HL-60 (cell line): ENCODE results near the gene STRN3.
"Not testable (repeated sequence)": the region's sequence is repeated elsewhere in the genome, so short reads cannot be mapped to it uniquely, and the experiment has no call there.

Source experiments
- DNase-seq, 2 experiments: peaks; one replicate each; pipeline ENCODE4 v3.0.0-alpha.2; 2010 to 2020; ENCODE audit warnings: low read depth in 1 of 2, low spot score in 1 of 2
- H3K27ac ChIP-seq: fragments of 250-450 bp; sonication (Bioruptor Pico); replicated peaks from 2 replicates; pipeline ENCODE4 v1.5.1; 2020; ENCODE audit warnings: mild to moderate bottlenecking, moderate library complexity
- H3K27me3 ChIP-seq: fragments of 250-450 bp; sonication (Bioruptor Pico); 2 replicates; pipeline ENCODE4 v1.5.1; 2021; ENCODE audit warnings: mild to moderate bottlenecking, moderate library complexity; ENCODE audit not compliant: insufficient read depth, poor library complexity, severe bottlenecking
- H3K4me3 ChIP-seq: replicated peaks from 2 replicates; pipeline ENCODE4 v1.5.1; 2011; ENCODE audit warnings: mild to moderate bottlenecking, control low read depth, low read length; ENCODE audit not compliant: insufficient read depth
- CTCF ChIP-seq: IDR thresholded peaks from one replicate; pipeline ENCODE4 v1.5.1; 2011; ENCODE audit warnings: low read length, control low read depth, inconsistent platforms; ENCODE audit not compliant: insufficient read depth
- GABPA ChIP-seq: IDR thresholded peaks from 2 replicates; pipeline ENCODE4 v1.6.1; 2012; ENCODE audit warnings: low read depth
- POLR2AphosphoS5 ChIP-seq: IDR thresholded peaks from 2 replicates; pipeline ENCODE4 v1.6.1; 2012; ENCODE audit warnings: low read depth
- SPI1 ChIP-seq: IDR thresholded peaks from 2 replicates; pipeline ENCODE4 v1.6.1; 2012; ENCODE audit warnings: low read depth, mild to moderate bottlenecking, borderline replicate concordance
- TF ChIP-seq, protein P1 (sequence below): IDR thresholded peaks from 2 replicates; pipeline ENCODE4 v1.6.1; 2012; ENCODE audit warnings: low read depth; ENCODE audit not compliant: insufficient replicate concordance

Gene STRN3

DNA sequence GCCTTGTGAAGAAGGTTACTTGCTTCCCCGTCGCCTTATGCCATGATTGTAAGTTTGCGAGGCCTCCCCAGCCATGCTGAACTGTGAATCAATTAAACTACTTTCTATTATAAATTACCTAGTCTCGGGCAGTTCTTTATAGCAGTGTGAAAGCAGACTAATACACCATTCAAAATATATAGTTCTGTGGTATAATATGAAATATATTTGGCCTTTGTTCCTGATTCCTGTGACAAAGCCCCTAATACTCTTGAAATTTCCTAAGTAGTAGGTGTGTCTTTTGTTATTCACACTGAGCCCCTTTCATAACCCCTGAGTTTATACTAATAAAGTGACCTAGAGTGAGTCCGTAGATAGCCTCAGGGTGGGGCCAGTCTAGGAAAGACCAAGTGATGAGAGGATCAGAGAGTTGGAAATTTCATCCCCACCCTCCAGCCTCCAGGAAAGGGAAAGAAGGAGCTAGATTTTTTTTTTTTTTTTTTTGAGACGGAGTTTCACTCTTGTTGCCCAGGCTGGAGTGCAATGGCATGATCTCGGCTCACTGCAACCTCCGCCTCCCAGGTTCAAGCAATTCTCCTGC is 19.4 kb upstream of the STRN3 start:
- DNase-seq: no peak
- Histone ChIP-seq H3K27me3 (no peaks in the 10 kb centered on the region), H3K4me3 (no peak overlapping the region), H3K27ac (no peak overlapping the region)
- TF ChIP-seq POLR2AphosphoS5 (no peak), CTCF (no peak), GABPA (no peak), SPI1 (no peak)
- TF ChIP-seq, protein P1, sequence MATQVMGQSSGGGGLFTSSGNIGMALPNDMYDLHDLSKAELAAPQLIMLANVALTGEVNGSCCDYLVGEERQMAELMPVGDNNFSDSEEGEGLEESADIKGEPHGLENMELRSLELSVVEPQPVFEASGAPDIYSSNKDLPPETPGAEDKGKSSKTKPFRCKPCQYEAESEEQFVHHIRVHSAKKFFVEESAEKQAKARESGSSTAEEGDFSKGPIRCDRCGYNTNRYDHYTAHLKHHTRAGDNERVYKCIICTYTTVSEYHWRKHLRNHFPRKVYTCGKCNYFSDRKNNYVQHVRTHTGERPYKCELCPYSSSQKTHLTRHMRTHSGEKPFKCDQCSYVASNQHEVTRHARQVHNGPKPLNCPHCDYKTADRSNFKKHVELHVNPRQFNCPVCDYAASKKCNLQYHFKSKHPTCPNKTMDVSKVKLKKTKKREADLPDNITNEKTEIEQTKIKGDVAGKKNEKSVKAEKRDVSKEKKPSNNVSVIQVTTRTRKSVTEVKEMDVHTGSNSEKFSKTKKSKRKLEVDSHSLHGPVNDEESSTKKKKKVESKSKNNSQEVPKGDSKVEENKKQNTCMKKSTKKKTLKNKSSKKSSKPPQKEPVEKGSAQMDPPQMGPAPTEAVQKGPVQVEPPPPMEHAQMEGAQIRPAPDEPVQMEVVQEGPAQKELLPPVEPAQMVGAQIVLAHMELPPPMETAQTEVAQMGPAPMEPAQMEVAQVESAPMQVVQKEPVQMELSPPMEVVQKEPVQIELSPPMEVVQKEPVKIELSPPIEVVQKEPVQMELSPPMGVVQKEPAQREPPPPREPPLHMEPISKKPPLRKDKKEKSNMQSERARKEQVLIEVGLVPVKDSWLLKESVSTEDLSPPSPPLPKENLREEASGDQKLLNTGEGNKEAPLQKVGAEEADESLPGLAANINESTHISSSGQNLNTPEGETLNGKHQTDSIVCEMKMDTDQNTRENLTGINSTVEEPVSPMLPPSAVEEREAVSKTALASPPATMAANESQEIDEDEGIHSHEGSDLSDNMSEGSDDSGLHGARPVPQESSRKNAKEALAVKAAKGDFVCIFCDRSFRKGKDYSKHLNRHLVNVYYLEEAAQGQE: no peak

GRCh38 chr14:31043379-31043778 is 17.2 kb upstream of the STRN3 start:
- Histone ChIP-seq H3K27ac (no peak overlapping the region), H3K27me3 (no peaks in the 10 kb centered on the region), H3K4me3 (no peak overlapping the region)
- DNase-seq: no peak
- no peak for TF ChIP-seq CTCF
- TF ChIP-seq SPI1: no peak
- TF ChIP-seq, protein P1: no peak
- TF ChIP-seq POLR2AphosphoS5: no peak
- no peak for TF ChIP-seq GABPA

- not testable (repeated sequence) for DNase-seq, H3K27ac ChIP-seq, H3K4me3 ChIP-seq, H3K27me3 ChIP-seq
Measured at GRCh38 chr14:31042893-31043292, 16.7 kb upstream of the STRN3 start.

GRCh38 chr14:31042300-31042699 is 16.1 kb upstream of the STRN3 start:
- no peaks in the 10 kb centered on the region for H3K27me3 ChIP-seq
- H3K4me3 ChIP-seq: no peak overlapping the region
- TF ChIP-seq, protein P1: no peak
- TF ChIP-seq CTCF (no peak), POLR2AphosphoS5 (no peak), SPI1 (no peak), GABPA (no peak)
- no peak overlapping the region for H3K27ac ChIP-seq
- no peak for DNase-seq
